ENCODE results near the gene CAPN9.

The CAPN9 gene

DNA sequence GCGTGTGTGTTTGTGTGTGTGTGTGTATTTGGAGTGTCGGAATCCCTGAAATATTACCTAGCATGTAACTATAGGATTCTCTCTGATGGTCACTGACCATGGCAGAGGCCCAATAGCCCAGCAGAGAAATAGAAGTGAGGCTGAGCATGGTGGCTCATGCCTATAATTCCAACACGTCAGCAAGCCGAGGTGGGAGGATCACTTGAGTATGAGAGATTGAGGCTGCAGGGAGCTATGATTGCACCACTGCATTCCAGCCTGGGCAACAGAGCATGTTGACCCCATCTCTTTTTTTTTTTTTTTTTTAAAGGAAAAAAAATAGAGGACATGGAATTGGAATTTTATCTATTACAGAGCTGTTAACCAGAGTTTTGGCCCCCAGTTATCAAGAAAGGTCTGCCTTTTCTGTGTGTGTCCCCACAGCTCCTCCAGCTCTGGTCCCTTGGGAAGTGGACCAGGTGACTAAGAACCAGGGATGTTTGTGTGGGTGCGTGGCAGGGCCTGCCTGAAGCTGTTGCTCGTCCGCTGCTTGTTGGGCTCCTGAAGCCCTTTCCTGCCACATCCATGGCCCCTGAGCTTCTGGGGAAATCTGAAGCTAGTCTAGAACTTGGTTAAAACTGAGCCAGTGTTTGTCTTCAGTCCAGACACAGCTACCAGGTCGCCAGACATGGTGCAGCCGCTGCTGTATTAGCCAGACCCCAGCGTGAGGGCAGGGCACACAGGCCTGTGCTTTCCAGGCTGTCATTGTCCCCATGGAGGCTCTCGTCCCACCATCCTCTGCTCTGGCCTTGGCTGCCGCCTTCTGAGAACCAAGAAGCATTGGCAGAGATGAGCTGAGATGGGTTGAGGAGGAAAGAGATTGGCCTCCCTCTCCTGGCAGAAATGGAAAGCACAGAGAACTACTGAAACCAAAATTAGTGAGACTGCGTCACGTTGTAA is 25.5 kb downstream of the CAPN9 start:
- no peak for DNase-seq

GRCh38 chr1:230773396-230774033 is 26.3 kb downstream of the CAPN9 start:
- no peak for DNase-seq

DNA sequence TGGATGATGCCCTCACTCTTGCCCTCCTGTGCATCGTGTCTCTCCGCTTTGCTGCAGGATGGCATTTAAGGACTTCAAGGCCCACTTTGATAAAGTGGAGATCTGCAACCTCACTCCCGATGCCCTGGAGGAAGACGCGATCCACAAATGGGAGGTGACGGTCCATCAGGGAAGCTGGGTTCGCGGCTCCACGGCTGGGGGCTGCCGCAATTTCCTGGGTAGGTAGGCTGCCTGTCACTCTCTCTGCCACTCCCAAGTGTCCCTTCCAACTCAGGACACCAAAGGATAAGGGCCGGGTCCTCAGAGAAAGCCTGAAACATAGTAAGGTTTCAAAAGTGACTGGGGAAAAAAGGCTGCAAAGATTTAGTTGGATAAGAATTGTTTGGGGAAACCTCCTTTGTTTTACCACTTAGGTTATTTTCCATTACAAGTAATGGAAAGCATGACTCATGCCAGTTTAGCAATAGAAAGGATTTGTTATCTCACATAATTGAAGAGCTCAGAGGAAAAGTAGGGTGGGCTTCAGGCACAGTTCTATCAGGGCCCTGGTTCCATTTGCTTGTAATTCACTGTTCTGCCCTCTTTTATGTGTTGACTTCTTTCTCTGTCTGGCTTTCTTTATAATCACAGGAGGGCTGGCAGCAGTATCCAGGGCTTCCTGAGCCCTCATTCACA is 31.9 kb downstream of the CAPN9 start:
- no peak for DNase-seq

DNA sequence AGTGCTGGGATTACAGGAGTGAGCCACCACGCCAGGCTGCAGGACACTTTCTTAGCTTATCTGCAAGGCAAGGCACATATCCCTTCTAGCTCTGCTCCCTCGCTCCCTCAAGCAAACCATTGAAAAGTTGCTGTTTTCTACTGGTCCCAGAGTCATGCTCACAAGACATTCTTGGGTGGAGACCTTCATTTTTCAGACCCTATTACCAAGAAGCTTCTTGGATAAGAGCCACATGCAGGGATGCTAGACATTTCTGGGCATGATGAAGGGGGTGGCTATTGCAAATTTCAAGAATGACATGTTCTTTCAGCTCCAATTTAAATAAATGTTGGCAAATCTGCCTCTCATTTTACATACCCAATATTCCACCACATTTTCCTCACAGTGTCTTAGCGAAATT is 33.9 kb downstream of the CAPN9 start:
- DNase-seq = no peak

GRCh38 chr1:230781594-230781993 is 34.4 kb downstream of the CAPN9 start:
- no peak for DNase-seq

DNA sequence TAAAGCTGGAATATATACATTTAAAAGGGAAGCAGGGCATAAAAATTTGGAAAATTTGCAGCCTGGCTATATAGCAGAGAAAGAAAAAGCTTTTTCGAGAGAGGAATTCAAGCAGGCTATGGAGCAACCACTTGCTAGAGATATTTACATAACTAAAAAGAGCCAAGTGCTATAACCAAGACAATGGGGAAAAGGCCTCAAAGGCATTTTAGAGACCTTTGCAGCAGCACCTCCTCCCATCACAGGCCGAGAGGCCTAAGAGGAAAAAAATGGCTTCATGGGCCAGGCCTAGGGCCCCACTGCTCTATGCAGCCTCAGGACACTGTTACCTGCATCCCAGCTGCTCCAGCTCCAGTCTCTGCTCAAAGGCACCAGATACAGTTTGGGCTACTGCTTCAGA is 37.0 kb downstream of the CAPN9 start:
- DNase-seq = no peak

GRCh38 chr1:230785636-230786384 is 38.6 kb downstream of the CAPN9 start:
- no peak for DNase-seq

DNA sequence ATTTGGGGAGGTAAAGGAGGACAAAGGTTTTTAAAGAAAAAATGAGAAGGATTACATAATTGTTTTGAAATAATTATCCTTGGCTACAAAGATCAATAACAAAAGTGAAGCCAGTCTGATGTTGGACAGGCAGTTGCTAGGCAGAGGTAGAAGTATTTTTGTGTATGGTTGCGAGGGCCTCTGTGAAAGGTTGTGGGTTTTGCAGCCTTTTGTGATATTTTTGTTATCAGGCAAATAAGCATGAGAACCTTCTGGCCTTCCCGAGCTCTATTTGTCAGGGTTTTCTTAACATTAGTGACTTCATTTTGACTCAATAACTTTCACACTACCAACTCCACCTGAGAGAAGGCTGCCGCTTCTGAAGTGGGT is 39.2 kb downstream of the CAPN9 start:
- DNase-seq = no peak

GRCh38 chr1:230787471-230787870 is 40.3 kb downstream of the CAPN9 start:
- no peak for DNase-seq

- no peak for DNase-seq
Observed at GRCh38 chr1:230788561-230789275, 41.5 kb downstream of the CAPN9 start.

- no peak for DNase-seq
Observed at GRCh38 chr1:230790026-230790425, 42.8 kb downstream of the CAPN9 start.

- no peak for DNase-seq
Observed at GRCh38 chr1:230791986-230792564, 44.9 kb downstream of the CAPN9 start.

DNA sequence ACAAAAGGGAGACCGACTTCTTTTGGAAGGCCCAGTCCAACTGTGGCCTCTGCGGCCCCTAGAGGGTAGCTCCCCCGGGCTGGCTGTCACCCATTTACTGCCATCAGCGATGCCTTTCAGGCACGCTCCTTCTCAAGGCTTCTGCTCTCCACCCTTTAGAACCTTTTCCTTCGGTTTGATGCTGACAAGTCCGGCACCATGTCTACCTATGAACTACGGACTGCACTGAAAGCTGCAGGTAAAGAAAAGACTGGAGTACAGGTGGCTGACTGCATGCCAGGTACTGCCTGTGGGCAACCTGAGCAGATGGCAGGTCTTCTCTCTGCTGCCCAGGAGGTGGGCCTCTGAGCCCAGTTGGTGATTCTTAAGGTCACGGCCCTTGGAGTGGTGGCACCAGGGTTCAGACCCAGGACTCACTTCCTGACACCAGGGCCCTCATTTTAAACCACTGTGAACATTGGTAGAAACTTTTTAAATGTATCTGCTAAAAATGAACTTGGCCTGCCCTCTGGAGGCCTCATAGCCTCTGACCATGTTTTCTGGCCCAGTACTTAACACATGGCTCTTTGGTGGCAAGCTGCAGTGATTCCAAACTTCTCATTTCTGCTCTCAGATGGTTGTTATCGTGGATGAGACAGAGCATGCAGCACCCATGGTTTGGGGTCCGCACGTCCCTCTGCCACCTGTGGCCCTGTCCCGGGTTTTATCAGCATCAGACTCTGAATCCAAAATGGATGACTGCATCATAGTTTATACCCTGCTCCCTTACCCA is 45.7 kb downstream of the CAPN9 start:
- no peak for DNase-seq

DNA sequence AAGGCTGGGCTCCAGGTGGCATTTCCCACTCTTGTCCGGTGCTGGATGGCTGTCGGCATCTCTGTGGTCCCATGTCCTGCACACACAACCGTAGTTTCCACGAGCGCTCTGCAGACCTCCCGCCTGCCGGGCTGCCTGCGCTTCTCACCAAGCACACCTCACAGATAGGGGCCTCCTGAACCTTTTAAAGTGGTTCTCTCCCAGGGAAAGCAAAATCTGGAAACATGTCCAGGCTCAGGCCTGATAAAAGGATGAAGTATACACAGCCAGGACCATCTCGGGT is 46.2 kb downstream of the CAPN9 start:
- no peak for DNase-seq

DNA sequence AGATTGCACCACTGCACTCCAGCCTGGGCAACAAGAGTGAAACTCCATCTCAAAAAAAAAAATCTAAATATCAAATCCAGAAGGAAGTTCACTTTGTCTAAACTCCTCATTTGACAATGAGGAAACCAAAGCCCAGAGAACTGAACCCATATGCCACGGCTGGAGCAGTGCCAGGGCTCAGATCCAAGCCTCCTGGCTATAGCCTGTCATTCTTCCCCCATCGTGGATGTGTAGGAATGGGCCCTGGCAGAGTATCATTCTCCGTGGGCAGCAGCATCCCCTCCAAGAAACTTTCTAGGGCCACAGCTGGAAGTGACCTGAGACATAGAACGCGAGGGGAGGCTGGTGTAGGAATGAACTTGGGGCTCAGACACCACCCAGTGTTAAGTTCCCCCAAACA is 47.2 kb downstream of the CAPN9 start:
- DNase-seq = no peak

DNA sequence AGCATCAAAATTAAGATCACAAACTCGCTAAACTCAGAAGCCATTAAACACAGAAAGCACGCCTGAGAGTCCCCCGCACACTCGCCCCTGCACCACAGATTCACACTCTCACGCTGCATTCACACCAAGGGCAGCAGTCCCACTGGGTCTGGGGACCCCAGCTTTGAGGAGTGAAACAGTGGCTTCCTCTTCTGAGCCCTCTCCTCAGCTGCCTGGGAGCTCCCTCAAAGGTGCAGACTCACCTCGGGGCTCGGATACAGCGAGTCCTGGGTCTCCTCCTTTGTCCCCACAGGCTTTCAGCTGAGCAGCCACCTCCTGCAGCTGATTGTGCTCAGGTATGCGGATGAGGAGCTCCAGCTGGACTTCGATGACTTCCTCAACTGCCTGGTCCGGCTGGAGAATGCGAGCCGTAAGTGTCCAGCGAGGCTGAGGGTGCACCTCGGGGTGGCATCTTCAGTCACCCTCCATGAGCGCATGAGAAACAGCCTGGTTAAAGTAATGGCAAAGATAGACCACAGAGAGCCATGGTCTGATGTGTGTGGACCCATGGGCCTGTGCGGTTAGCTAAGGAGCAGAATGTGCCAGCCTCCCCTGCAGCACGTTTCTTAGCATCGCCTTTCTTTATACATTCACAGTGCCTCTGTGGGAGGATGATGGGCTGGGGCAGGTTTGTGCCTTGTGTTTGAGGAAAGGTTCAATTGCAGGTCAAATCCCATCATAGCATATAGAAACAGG is 47.9 kb downstream of the CAPN9 start:
- no peak for DNase-seq

GRCh38 chr1:230796626-230797025 is 49.4 kb downstream of the CAPN9 start:
- DNase-seq = no peak

DNA sequence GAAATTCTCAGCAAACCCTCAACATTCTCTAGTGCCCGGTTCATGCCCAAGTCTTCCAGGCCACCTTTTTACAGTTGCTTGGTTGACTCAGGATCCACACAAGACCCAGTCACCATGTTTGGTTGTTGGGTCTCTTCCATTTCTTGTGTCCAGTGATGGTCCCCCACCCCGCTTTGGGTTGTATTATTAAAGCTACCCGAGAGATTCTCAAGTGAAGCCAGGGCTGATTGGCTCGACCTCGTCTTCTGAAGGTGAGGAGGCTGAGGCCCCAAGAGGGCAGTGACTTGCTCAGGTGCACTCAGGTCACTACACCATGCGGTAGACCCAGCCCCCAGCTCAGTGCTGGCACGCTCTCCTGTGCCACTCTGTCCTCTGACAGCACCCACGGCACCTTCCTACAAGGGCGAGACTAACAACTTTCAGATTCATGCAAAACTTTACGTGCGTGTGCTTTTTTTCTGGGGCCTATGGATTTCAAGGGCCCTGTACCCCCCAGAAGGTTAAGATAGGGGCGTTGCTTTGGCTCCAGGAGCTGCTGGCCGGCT is 50.3 kb downstream of the CAPN9 start:
- no peak for DNase-seq

DNA sequence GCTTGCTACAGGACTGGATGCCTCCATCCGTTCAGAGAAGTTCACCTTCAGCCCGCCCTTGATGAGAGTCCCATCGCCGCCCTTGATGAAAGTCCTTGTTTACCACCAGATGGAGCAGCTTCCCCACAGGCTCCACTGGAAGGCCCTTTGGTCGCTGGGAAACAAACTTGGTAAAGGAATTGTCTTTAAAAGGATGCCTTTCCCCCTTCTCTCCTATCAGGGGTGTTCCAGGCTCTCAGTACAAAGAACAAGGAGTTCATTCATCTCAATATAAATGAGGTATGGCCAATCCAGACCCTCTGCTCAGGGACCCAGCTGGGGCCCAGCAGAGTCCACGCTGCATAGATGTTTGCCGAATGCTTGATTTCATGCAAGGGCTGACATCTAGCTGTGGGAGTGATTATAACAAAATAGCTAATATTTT is 50.8 kb downstream of the CAPN9 start:
- DNase-seq = no peak

- DNase-seq = no peak
Observed at GRCh38 chr1:230798491-230798890, 51.3 kb downstream of the CAPN9 start.

Data from NCI-H774 (cell line).